Prostate gland (tissue), 2 donors: ENCODE results near the gene RASIP1. TPM values are rescaled to one million over a fixed set of nuclear protein-coding genes. Genes with fewer than 3 reads are reported as not detected.
A peak's percentile ranks its signal among the peaks of the same experiment; 100 is the strongest.

Experiments used
- DNase-seq: peaks from one replicate; pipeline ENCODE4 v3.0.0-alpha.2; 2019; ENCODE audit warnings: low spot score
- H3K27ac ChIP-seq, 2 donors: fragments of 200-600 bp; sonication (generic); 2 replicates each; pipeline ENCODE4 v1.5.1; 2017 to 2019
- H3K27me3 ChIP-seq: fragments of 200-600 bp; sonication (generic); replicated peaks from 2 replicates; pipeline ENCODE4 v1.5.1; 2019; ENCODE audit not compliant: insufficient read depth
- H3K36me3 ChIP-seq, 2 donors: fragments of 200-600 bp; sonication (generic); 1 replicate in 1 of 2; 2 replicates in 1 of 2; pipeline versions ENCODE4 v1.5.1 to v1.8.1; 2017 to 2019
- H3K4me1 ChIP-seq: fragments of 200-600 bp; sonication (generic); replicated peaks from 2 replicates; pipeline ENCODE4 v1.5.1; 2019
- H3K4me3 ChIP-seq, 2 donors: fragments of 200-600 bp; sonication (generic); 2 replicates each; pipeline ENCODE4 v1.5.1; 2017 to 2019
- H3K9me3 ChIP-seq: fragments of 200-600 bp; sonication (generic); 2 replicates; pipeline ENCODE4 v1.5.1; 2017
- POLR2A ChIP-seq: fragments of 450-650 bp; IDR thresholded peaks from one replicate; pipeline ENCODE4 v1.6.1; 2016; ENCODE audit warnings: antibody characterized with exemption, mild to moderate bottlenecking
- POLR2AphosphoS5 ChIP-seq: sonication (generic); formaldehyde crosslinking; IDR thresholded peaks from one replicate; pipeline ENCODE4 v1.6.1; 2017; ENCODE audit warnings: antibody characterized with exemption
- WGBS: methylation state at CpG from one replicate; pipeline ENCODE4 v1.1.5; 2018; 5-methylcytosine and 5-hydroxymethylcytosine counted together
- intact Hi-C: fragments of 100-400 bp; cut with DNase I; formaldehyde crosslinking; loops from one replicate; pipeline ENCODE4 v1.14.2; 2022
- total RNA-seq, 2 donors: library from RNA; depleted of rRNA; stranded (reverse); fragments of >200 nt; gene quantifications; one replicate each; pipeline ENCODE4 v1.1.0, GENCODE V29; 2016
- TF ChIP-seq, protein P1 (sequence below), 4 experiments: fragments of 200-600 bp in 2 of 4; fragments of 450-650 bp in 2 of 4; sonication (generic) in 2 of 4; IDR thresholded peaks; 1 replicate in 3 of 4; 2 replicates in 1 of 4; pipeline ENCODE4 v1.5.1; 2016 to 2019; ENCODE audit warnings: antibody characterized with exemption in 4 of 4, mild to moderate bottlenecking in 2 of 4, moderate library complexity in 2 of 4

RASIP1 gene
- total RNA-seq, 2 donors from 2014 or later: 9.1 to 16.2 TPM

GRCh38 chr19:48745208-48745995 lies 5.0 kb upstream of the RASIP1 start:
- Histone ChIP-seq H3K36me3 (no peaks in the 10 kb centered on the region), H3K9me3 (no peaks in the 10 kb centered on the region), H3K27ac (no peak overlapping the region), H3K4me1 (no peaks in the 10 kb centered on the region), H3K27me3 (no peaks in the 10 kb centered on the region), H3K4me3 (no peak overlapping the region)
- intact Hi-C loops: no loop called here
- peak; percentile 46 for DNase-seq
- TF ChIP-seq, protein P1, sequence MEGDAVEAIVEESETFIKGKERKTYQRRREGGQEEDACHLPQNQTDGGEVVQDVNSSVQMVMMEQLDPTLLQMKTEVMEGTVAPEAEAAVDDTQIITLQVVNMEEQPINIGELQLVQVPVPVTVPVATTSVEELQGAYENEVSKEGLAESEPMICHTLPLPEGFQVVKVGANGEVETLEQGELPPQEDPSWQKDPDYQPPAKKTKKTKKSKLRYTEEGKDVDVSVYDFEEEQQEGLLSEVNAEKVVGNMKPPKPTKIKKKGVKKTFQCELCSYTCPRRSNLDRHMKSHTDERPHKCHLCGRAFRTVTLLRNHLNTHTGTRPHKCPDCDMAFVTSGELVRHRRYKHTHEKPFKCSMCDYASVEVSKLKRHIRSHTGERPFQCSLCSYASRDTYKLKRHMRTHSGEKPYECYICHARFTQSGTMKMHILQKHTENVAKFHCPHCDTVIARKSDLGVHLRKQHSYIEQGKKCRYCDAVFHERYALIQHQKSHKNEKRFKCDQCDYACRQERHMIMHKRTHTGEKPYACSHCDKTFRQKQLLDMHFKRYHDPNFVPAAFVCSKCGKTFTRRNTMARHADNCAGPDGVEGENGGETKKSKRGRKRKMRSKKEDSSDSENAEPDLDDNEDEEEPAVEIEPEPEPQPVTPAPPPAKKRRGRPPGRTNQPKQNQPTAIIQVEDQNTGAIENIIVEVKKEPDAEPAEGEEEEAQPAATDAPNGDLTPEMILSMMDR (IDR thresholded peaks at IDR 0.05): no peak
- TF ChIP-seq POLR2A: no peak
- peak; percentile 40 for TF ChIP-seq POLR2AphosphoS5
- 39% methylated on average over 33 of the region's 33 CpGs for WGBS

GRCh38 chr19:48742096-48742495 lies 1.7 kb upstream of the RASIP1 start:
- WGBS: 93% methylated on average over 11 of the region's 11 CpGs
- Histone ChIP-seq H3K9me3 (no peaks in the 10 kb centered on the region), H3K27ac (no peak overlapping the region), H3K4me1 (peaks cover 7% of the 10 kb centered on the region), H3K4me3 (no peak overlapping the region), H3K36me3 (no peaks in the 10 kb centered on the region), H3K27me3 (no peaks in the 10 kb centered on the region)
- TF ChIP-seq POLR2AphosphoS5 (no peak), POLR2A (no peak)
- TF ChIP-seq, protein P1 (IDR thresholded peaks at IDR 0.05): no peak
- no peak for DNase-seq
- intact Hi-C loops: no loop called here

- TF ChIP-seq POLR2A: no peak
- no peak for TF ChIP-seq POLR2AphosphoS5
- TF ChIP-seq, protein P1 (IDR thresholded peaks at IDR 0.05): no peak
- no peak for DNase-seq
- Histone ChIP-seq H3K9me3 (no peaks in the 10 kb centered on the region), H3K27me3 (no peaks in the 10 kb centered on the region), H3K27ac (peak overlapping the region; percentile 14 to 22), H3K4me1 (peaks cover 7% of the 10 kb centered on the region), H3K36me3 (no peaks in the 10 kb centered on the region), H3K4me3 (no peak overlapping the region)
- 49% methylated on average over 35 of the region's 35 CpGs for WGBS
- intact Hi-C loops: no loop called here
Measured at GRCh38 chr19:48741129-48741999, 954 bp upstream of the RASIP1 start.

- 13% methylated on average over 31 of the region's 51 CpGs for WGBS
- TF ChIP-seq POLR2AphosphoS5 (no peak), POLR2A (no peak)
- TF ChIP-seq, protein P1 (IDR thresholded peaks at IDR 0.05): no peak
- no peaks in the 10 kb centered on the region for H3K36me3 ChIP-seq
- H3K27me3 ChIP-seq: no peaks in the 10 kb centered on the region
- peak overlapping the region; percentile 38 to 40 for H3K4me3 ChIP-seq
- H3K27ac ChIP-seq: peak overlapping the region; percentile 61 to 71
- intact Hi-C loops: loop anchor here (10.0 kb wide), 1 partner anchor 65 kb away; the partner anchor contains the start of gene NTN5
- no peak for DNase-seq
- H3K9me3 ChIP-seq: no peaks in the 10 kb centered on the region
- peaks cover 7% of the 10 kb centered on the region for H3K4me1 ChIP-seq
Measured at GRCh38 chr19:48739404-48740163, 826 bp downstream of the RASIP1 start.
